GM19240 (cell line): ENCODE results near the gene S100A3.
"Not testable (repeated sequence)": the region's sequence is repeated elsewhere in the genome, so short reads cannot be mapped to it uniquely, and the experiment has no call there.

Source experiments
- DNase-seq: peaks from one replicate; pipeline ENCODE4 v3.0.0; 2011; ENCODE audit warnings: low spot score; ENCODE audit not compliant: insufficient read length

The S100A3 gene

DNA sequence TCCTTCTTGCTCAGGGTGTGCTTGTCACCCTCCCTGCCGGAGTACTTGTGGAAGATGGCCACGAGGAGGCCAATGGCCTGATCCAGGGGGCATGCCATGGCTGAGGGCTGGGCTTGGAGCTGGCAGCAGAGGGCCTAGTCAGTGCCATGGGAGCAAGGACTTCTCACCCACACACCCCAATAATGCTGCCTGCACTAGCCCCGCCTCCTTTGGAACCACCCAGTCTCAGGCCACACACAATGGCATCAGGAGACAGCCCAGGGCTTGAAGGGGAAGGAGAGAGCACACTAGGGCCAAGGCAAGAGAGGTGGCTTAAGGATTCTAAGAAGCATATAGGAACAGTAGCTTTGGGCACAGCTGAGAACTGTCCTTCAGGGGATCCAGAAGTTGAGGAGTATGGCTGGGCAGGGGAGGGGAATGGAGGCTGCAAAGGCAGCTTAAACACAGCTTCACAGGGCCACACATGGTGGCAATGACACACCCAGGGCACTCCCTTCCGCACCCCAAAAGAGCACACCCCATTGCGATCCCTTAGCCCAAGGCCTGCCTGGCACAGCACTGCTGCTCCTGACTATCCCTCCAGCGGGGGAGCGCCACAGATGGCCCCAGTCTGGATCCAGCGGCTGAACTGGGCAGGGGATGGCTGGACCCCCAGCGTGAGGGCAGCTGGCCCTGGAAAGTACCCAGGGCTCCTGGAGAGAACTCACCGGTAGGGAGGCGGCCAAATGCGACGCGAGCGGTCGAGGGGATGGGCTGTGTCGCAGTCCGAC, 13.6 kb downstream of the S100A3 start, which contains the start of gene S100A6:
Gene S100A6, minus strand, starts transcription at position 750 of the 770 bp plus-strand sequence. Its CDS starts 652 bp downstream, at position 98.
- no peak for DNase-seq

DNA sequence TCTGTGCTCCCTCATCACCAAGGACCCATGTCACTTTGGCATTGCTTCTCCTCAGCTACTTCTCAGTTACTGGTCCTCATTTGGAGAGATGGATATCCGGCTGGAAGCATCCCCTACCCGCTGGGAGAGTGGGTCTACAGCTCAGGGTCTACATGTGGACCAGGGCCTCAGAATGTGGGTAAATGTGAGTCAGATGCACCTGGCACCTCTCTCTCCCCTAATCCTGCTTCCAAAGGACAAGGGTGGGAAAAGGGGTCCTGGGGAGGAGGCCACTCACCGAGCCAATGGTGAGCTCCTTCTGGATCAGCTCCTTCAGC, 14.2 kb downstream of the S100A3 start:
- DNase-seq = no peak

DNA sequence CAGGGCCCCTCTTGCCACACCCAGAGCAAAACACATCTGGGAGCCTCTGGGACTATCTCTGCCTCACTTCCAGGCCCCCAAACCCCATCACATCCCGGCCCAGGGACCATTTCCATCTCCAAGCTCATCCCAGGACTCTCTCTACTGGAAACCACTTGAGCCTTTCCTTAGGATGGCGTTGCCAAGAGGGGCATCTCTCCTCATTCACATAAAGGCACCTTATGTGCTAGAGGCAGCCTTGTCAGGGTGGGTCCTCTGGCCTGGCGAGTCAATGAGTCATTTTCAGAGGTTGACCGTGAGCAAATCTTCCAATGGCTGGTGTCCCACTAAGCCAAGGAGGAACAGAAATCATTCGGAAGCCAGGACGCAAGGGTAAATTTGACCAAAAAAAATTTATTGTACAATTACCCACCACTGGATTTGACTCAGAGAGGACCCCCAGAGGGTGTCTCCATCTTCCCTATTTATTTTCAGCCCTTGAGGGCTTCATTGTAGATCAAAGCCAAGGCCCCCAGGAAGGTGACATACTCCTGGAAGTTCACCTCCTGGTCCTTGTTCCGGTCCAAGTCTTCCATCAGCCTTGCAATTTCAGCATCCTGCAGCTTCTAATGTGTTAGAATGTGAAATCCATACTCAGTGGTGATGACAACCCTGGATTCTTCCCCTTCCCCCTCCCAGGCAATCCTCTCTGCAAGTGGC, 14.7 kb downstream of the S100A3 start:
- no peak for DNase-seq

DNA sequence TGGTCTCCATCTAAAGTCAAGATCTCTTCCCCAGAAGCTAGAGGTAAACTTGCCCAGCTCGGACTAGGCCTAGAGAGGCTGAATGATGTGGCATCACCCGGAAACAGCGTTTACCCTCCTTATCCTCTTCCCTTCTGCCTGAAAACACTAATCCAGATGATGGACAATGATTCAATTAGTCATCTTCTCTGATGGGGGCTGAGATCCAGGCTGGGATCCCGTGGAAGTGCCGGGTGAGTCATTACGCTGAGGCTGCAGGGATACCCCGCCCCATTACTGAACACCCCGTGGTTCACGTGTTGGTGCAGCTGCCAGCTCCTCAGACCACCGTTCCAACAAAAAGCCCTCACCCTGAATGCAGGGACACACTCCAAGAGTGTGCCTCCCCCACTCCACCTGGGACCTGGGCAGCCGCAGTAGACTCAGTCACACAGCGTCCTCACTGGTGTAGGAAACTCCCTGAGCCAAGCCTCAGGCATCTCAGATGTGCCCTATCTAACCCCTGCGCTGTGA, 15.3 kb downstream of the S100A3 start:
- DNase-seq = no peak

DNA sequence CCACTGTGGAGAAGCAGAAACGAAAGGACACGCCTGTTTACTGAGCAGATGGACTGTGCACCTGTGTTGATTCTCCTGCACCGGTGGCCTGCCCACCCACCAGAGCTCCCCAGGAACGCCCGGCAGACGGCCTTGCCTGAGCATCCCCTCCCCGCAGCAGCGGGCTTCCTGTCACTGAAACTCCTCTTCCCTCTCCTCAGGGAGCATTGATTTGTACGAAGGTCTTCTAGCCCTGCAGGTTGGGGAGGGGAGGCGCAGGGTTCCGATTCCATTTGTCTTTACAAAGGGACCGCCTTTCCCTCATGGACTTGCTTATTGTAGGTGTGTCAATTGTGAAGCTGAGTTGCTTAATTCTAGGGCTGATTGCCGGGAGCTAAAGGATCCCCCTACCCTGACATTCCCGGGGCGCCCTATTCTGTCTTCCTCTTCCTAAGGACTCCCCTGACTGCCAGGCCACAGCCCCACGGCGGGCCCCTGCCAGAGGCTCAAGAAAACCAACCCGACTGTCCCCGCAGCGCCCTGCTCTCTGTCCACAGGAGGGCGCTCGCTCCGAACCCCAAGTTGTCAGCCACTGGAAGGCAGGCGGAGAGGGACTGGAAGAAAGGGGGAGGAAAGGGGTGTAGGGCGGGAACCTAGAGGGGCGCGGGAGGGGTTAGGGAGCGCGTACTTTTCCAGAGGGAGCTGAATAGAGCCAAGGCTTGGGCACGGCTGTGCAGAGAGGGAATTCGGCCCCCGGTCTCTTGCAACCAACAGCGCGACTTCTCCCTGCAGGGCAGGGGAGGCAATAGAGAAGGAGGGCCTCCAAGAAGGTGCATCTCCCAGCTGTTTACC, 16.1 kb downstream of the S100A3 start:
- peak; percentile 54 for DNase-seq

DNA sequence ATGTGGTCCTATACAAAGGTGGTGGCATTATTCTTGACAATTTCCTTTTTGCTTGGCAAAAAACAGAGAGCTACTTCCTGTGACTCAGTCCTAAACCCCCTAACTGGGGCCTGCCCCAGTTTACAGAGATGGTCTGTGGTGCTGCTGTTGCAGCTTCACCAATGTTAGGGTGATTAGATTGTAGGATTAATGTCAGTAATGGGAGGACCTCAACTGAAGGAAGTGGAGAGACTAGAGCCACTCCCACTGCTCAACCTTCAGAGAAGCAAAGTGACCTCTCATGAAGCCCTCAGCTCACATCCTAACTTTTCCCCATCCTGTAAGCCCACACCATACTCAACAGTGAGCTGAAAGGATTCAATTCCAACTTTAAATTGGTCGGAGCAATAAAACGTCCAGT, 16.9 kb downstream of the S100A3 start:
- DNase-seq = no peak

DNA sequence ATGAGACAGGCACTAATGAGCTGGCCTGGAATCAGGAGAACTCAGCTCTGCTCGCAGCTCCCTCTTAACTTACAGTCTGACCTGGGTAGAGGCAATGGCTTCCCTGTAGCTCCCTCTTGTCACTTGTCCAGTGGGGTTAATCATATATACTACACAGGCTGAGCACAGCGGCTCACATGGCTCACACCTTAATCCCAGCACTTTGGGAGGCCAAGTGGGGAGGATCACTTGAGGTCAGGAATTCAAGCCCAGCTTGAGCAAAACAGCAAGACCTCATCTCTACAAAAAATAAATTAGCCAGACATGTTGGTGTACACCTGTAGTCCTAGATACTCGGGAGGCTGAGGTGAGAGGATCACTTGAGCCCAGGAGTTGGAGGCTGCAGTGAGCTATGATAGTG, 17.4 kb downstream of the S100A3 start:
- no peak for DNase-seq

DNA sequence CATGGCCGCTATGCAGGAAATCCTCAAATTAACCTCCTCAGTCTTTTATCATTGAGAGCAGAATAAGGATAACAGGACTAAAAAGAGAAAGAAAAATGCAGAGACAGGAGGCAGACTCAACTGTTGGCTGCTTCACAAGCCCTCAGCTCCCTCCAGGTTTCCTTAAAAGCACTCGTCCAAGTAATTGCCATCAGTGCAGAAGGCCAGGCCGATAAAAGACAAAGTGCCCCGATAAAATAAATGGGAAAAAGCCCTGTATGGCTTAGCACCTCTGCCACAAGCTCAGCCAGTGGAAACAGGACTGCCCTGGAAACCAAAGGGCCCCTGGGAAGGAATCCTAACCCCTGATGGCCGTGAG, 21.4 kb downstream of the S100A3 start:
- no peak for DNase-seq

DNA sequence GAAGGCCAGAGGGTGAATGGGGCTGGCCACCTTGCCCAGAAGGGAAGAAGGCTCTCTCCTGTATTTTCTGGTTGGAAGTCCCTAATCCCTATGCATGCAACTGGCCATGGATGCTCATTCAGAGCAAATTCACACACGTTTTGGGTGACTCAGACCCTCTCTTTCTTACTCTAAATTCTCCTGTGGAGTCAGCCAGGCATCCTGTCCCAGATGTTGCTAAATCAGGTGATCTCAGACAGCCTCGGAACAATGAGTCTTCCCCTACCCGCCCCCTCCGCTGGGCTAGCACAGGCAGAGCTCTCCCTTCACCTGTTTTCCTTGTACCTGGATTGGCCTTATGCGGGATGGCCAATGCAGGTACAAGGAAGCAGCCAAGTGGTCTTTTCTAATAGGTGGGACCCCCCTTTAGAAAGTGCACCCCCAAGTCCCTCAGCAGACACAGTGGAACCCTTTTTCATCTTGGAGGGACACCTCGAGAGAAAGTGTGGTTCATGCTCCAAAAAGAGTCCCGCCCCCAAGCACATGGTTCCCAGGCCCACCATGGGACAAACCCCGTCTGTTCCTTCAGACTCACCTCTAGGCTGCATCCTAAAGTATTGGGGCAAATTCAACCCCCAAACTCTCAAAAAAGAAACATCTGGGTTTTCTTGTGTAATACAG, 21.9 kb downstream of the S100A3 start:
- no peak for DNase-seq

DNA sequence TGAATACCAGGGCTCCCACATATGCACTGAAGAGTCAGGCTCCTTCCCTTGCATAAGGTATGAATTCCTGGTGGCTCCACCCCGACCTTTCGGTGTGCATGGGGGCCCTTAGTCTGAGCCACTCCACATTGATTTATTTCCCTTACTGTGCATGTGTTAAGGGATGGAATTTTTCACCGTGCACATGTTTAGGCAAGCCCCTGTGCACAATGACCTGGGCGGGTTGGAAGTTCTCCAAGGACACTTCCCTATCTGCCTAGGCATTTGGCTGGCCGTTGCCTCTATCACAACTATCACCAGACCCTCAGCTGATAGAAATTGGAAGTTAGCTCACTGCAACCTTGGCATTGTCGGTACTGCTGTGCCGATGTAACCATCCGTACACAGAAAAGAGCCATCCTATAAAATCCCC, 22.9 kb downstream of the S100A3 start:
- no peak for DNase-seq

DNA sequence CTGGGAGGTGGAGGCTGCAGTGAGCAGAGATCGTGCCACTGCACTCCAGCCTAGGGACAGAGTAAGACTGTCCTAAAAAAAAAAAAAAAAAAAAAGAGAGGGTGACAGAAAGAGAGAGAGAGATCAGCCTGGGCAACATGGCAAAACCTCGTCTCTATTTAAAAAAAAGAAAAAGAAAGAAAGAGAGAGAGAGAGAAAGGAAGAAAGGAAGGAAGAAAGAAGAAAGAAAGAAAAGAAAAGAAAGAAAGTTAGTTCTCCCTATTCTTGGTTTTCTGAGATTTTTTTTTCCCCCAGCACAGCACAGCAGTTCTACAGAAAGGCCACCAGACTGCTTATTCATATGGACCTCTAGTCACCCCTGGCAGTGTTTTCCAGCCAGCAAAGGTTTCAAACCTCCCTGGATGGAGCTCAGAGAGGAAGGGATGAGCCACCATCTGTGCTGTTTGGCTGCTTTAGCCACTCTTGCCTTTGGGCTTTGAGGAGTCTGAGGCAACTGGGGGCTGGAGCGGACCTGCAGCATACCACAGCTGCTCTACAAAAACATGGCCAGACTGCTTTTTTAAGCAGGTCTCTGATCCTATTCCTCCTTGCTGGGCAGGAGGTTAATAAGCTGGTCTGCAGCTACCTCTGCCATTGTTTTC, 23.9 kb downstream of the S100A3 start:
- DNase-seq = no peak

DNA sequence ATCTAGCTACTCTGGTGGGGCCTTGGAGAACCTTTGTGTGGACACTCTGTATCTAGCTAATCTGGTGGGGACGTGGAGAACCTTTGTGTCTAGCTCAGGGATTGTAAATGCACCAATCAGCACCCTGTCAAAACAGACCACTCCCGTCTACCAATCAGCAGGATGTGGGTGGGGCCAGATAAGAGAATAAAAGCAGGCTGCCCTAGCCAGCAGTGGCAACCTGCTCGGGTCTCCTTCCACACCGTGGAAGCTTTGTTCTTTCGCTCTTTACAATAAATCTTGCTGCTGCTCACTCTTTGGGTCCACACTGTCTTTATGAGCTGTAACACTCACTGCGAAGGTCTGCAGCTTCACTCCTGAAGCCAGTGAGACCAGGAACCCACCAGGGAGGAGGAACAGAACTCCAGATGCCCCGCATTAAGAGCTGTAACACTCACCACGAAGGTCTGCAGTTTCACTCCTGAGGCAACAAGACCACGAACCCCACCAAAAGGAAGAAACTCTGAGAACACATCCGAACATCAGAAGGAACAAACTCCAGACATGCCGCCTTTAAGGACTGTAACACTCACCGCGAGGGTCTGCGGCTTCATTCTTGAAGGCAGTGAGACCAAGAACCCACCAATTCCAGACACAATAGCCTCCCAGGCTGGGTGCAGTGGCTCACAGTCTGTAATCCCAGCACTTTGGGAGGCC, 26.6 kb downstream of the S100A3 start:
- not testable (repeated sequence) for DNase-seq

DNA sequence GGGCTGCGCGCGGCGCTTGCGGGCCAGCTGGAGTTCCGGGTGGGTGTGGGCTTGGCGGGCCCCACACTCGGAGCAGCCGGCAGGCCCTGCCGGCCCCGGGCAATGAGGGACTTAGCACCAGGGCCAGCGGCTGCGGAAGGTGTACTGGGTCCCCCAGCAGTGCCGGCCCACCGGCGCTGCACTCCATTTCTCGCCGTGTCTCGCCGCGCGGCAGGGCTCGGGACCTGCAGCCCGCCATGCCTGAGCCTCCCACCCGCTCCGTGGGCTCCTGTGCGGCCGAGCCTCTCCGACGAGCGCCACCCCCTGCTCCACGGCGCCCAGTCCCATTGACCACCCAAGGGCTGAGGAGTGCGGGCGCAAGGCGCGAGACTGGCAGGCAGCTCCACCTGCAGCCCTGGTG, 27.2 kb downstream of the S100A3 start:
- DNase-seq = not testable (repeated sequence)

DNA sequence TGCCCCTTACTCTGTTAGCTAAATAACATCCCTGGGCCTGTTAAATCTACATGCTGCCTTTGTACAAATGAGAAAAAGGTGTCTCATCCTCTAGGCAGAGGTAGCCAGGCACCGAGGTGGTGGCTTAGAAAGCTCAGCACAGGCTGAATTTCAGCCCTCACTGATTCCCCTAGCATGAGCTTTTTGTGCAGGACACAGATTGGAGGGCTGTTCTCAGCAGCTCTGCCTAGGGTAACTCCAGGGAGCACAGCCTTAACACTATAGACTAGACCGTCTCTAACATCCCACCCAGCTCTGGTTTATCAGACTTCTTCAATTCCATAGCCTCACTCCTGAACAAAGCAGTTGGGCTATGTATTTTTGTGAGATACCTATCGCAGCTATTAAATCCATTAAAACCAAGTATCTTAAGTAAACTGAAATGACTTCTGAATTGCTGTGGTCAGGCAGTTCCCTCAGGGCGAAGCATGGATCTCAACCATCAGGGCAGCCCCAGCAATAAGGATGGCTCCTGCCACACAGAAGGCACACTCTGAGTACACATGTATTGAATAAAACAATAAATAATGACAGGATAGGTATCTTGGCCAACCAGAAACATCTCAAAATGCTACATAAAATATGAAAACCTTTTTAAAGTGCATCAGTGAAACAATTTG, 28.1 kb downstream of the S100A3 start:
- no peak for DNase-seq

DNA sequence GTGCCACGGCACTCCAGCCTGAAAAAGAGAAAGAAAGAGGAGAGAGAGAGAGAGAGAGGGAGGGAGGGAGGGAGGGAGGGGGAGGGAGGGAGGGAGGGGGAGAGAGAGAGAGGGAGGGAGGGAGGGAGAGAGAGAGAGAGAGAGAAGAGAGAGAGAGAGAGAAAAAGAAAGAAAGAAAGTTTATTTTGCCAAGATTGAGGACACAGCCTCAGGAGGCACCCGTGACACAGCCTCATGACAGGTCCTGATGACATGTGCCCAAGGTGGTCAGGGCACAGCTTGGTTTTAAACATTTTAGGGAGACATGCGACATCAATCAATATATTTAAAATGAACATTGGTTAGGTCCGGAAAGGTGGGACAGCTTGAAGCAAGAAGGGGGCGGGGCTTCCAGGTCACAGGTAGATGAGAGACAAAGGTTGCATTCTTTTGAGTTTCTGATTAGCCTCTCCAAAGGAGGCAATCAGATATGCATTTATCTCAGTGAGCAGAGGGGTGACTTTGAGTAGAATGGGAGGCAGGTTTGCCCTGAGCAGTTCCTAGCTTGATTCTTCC, 28.8 kb downstream of the S100A3 start:
- DNase-seq = not testable (repeated sequence)

DNA sequence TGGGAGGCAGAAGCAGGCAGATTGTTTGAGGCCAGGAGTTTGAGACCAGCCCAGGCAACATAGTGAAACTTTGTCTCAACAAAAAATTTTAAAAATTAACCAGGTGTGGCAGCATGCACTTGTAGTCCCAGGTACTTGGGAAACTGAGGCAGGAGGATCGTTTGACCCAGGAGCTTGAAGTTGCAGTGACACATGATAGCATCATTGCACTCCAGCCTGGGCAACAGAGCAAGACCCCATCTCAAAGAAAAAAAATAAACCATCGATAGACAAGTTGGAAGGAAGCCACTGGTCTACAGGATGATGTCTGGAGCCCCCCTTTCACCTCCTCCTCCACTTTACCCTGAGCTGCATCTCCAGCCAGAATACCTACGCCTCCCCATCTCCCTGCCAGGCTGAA, 29.8 kb downstream of the S100A3 start:
- no peak for DNase-seq

DNA sequence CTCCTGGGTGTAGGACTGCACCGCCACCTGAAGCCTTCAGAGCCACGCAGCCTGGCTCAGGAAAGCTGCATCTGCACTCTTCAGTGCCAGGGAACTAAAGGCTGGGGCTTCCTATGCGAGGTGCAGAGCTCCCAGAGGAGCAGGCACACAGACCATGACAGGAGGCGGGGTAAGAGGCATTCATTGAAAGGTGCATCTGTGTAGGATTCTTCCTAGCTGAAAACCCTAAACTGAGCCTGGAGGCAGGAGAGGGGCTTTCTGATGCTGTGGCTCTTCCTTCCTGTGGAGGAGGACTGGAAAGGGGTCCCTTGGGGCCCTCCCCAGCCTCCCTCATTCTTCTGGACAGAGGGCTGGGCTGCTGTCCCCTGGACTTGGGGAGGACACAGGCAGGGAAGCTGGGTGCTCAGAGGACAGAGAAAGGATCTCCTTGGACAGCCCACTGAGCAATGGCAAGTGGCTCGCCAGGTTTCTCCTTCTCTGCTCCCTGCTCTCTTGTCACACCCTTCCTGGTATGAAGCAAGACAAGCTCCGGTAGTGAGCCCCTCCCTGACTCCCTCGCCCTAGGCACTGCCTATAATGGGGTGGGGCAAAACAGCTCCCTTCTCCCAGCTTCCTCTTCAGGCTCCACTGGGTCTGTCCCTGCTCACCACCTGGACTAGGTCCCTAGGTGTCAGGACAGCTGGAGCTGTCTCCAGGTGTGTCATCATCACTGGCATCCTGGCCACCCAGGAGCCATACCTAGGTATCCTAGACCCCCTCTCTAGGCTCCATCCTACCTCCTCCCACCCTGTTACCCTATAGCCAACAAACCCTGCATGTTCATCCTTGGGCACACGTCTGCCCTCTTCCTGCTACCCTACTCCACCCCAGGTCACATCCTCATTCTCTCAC, 33.3 kb downstream of the S100A3 start:
- no peak for DNase-seq

DNA sequence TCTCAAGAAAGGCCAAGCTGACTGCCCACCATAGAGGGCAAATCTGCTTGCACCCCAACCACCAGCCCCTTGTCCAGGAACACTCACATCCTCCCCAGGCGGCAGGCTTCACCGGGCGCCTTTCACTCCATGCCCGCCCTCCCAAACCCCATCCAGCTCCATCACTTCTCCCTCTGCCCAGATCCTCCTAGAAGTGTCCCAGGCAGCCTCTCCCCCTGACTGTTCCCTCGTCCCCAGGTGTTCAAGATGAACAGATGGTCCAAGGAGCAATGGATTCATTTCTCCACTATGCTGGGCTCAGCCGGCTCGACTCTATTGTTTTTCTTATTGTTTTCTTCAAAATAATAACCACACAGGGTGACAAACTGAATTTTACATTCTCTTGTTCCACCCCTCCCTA, 35.4 kb downstream of the S100A3 start:
- DNase-seq = no peak

DNA sequence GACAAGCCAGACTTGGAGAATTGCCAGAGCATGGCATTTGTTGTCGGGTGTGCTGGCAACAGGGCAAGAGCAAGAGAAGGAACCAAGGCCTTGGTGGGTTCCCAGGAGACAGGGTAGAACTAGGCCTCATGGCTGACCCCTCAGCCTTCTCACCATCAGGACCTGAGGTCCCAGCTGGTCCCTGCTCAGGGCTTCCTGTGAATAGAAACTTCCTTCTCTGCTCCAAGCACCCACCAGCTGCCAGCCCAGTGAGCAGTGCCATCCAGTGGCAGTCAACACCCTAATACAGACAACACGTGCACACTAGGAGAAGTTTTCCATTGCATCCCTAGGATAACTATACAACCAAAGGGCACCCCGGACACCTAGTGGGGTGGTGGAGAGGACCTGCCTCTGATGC, 36.0 kb downstream of the S100A3 start:
- DNase-seq = no peak
